HEK293T (cell line): ENCODE data around the gene BEST2.

Source experiments
- CTCF ChIA-PET: fragments of 350-600 bp; formaldehyde crosslinking; extraction: SDS; loops from one replicate; lab custom pipeline; 2021; ENCODE audit warnings: antibody characterized with exemption, inconsistent platforms; lab: Yijun Ruan, JAX
- POLR2A ChIA-PET: fragments of 350-600 bp; formaldehyde crosslinking; extraction: SDS; loops from one replicate; lab custom pipeline; 2020; ENCODE audit warnings: antibody characterized with exemption, inconsistent platforms; lab: Yijun Ruan, JAX
- DNase-seq: peaks from one replicate; pipeline ENCODE4 v3.0.0; 2012; ENCODE audit warnings: mixed read lengths; ENCODE audit errors: extremely low spot score
- ARNT ChIP-seq: fragments of 450-650 bp; IDR thresholded peaks from 2 replicates; pipeline ENCODE4 v1.6.1; 2017; ENCODE audit warnings: mild to moderate bottlenecking
- BHLHE40 ChIP-seq: fragments of 450-650 bp; IDR thresholded peaks from 2 replicates; pipeline ENCODE4 v1.6.1; 2016; ENCODE audit warnings: mild to moderate bottlenecking, moderate library complexity, borderline replicate concordance
- CTBP1 ChIP-seq: fragments of 450-650 bp; IDR thresholded peaks from 2 replicates; pipeline ENCODE4 v1.6.1; 2016; ENCODE audit warnings: borderline replicate concordance
- ELF4 ChIP-seq: fragments of 450-650 bp; IDR thresholded peaks from 2 replicates; pipeline ENCODE4 v1.6.1; 2017; ENCODE audit warnings: antibody characterized with exemption
- FOXA1 ChIP-seq: fragments of 450-650 bp; IDR thresholded peaks from 2 replicates; pipeline ENCODE4 v1.6.1; 2016; ENCODE audit warnings: mild to moderate bottlenecking
- FOXK2 ChIP-seq: fragments of 450-650 bp; IDR thresholded peaks from 2 replicates; pipeline ENCODE4 v1.6.1; 2016; ENCODE audit warnings: mild to moderate bottlenecking
- FOXM1 ChIP-seq: fragments of 450-650 bp; IDR thresholded peaks from 2 replicates; pipeline ENCODE4 v1.6.1; 2017; ENCODE audit warnings: mild to moderate bottlenecking, borderline replicate concordance
- HDGF ChIP-seq: fragments of 450-650 bp; IDR thresholded peaks from 2 replicates; pipeline ENCODE4 v1.6.1; 2017; ENCODE audit warnings: antibody characterized with exemption, borderline replicate concordance
- L3MBTL2 ChIP-seq: fragments of 450-650 bp; conservative IDR thresholded peaks from 2 replicates; pipeline ENCODE4 v1.6.1; 2016; ENCODE audit warnings: mild to moderate bottlenecking
- LEF1 ChIP-seq: fragments of 450-650 bp; IDR thresholded peaks from 2 replicates; pipeline ENCODE4 v1.6.1; 2017; ENCODE audit warnings: mild to moderate bottlenecking, borderline replicate concordance
- NFRKB ChIP-seq: fragments of 450-650 bp; IDR thresholded peaks from 2 replicates; pipeline ENCODE4 v1.6.1; 2016; ENCODE audit warnings: mild to moderate bottlenecking, moderate library complexity
- SP1 ChIP-seq: fragments of 450-650 bp; IDR thresholded peaks from 2 replicates; pipeline ENCODE4 v1.6.1; 2017
- SUZ12 ChIP-seq: fragments of 450-650 bp; IDR thresholded peaks from 2 replicates; pipeline ENCODE4 v1.6.1; 2016; ENCODE audit warnings: mild to moderate bottlenecking
- TARDBP ChIP-seq: fragments of 450-650 bp; IDR thresholded peaks from 2 replicates; pipeline ENCODE4 v1.6.1; 2016
- ZNF384 ChIP-seq: fragments of 450-650 bp; IDR thresholded peaks from 2 replicates; pipeline ENCODE4 v1.6.1; 2016
- TF ChIP-seq, protein P1 (sequence below): fragments of 450-650 bp; IDR thresholded peaks from 2 replicates; pipeline ENCODE4 v1.6.1; 2016

BEST2 gene

DNA sequence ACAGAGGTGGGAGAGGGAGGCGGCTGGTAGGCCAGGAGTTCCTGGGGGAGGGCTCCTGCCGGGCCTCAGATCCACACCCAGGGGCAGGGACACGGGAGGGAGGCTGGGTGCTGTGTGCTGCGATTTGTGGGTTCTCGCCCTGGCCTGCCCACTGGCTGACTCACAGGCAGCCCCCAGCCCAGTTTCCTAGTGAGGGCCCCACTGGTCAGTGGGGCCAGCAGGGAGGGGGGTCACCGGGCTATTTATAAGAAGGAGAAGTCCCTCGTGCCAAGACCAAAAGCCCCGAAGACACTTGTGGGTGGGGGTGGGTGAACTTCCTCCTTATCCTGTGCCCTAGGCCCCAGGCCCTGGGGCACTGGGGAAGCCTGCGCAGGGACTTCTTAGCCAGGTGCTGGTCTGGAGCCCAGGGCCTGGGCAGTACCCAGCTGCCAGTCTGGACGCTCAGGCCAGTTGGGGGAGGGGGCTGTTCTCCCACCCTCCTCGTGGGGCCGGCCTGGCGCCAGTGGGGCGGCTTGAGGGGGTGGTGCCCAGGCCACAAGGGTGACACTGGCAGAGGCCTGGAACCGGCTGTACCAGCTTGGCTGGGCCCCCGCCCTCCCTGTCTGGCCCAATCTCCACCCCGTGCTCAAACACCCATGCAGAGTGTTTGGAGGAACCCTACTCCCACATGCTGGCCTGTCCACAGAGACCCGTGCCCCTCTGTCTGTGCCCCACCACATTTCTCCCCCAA lies 34.7 kb downstream of the BEST2 start:
- no peak for DNase-seq
- CTCF ChIA-PET: no interaction called here
- TF ChIP-seq NFRKB (no peak), FOXM1 (no peak), SP1 (no peak), FOXA1 (no peak), SUZ12 (no peak), HDGF (no peak), CTBP1 (no peak), ARNT (no peak), TARDBP (no peak), L3MBTL2 (no peak), ZNF384 (no peak), FOXK2 (no peak), BHLHE40 (no peak), ELF4 (no peak), LEF1 (no peak)
- TF ChIP-seq, protein P1, sequence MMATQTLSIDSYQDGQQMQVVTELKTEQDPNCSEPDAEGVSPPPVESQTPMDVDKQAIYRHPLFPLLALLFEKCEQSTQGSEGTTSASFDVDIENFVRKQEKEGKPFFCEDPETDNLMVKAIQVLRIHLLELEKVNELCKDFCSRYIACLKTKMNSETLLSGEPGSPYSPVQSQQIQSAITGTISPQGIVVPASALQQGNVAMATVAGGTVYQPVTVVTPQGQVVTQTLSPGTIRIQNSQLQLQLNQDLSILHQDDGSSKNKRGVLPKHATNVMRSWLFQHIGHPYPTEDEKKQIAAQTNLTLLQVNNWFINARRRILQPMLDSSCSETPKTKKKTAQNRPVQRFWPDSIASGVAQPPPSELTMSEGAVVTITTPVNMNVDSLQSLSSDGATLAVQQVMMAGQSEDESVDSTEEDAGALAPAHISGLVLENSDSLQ: no peak
- POLR2A ChIA-PET: no interaction called here

DNA sequence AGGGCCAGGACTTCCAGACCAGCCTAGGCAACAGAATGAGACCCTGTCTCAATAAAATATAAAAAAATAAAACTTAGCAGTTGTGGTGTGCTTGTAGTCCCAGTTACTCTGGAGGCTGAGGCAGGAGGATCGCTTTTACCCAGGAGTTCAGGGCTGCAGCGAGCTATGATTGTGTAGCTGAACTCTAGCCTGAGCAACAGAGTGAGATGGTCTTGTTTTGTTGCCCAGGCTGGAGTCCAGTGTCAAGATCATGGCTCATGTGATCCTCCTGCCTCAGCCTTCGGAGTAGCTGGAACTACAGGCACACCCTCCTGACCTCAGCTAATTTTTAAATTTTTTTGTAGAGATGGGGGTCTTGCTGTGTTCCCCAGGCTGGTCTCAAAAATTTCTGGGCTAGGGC lies 35.4 kb downstream of the BEST2 start:
- ChIA-PET CTCF (no interaction called here), POLR2A (no interaction called here)
- TF ChIP-seq NFRKB: no peak
- no peak for TF ChIP-seq LEF1
- TF ChIP-seq TARDBP: no peak
- no peak for TF ChIP-seq L3MBTL2
- TF ChIP-seq SP1: no peak
- TF ChIP-seq HDGF: no peak
- no peak for TF ChIP-seq ELF4
- no peak for TF ChIP-seq BHLHE40
- no peak for TF ChIP-seq ZNF384
- TF ChIP-seq SUZ12: no peak
- no peak for TF ChIP-seq FOXA1
- TF ChIP-seq, protein P1: no peak
- no peak for TF ChIP-seq CTBP1
- no peak for TF ChIP-seq ARNT
- no peak for DNase-seq

DNA sequence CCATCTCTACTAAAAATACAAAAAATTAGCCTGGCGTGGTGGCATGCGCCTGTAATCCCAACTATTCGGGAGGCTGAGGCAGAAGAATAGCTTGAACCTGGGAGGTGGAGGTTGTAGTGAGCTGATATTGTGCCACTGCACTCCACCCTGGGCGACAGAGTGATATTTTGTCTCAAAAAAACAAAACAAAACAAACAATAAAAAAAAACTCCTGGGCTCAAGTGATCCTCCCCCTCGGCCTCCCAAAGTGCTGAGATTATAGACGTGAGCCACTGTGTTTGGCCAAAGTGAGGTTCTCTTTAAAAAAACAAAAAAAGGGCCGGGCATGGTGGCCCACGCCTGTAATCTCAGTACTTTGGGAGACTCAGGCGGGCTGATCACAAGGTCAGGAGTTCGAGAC lies 35.9 kb downstream of the BEST2 start:
- TF ChIP-seq CTBP1: no peak
- POLR2A ChIA-PET: interaction anchor here (2.0 kb wide), 1 partner anchor 11 kb away, joined by 6 read pairs; no protein-coding TSS in a partner anchor
- CTCF ChIA-PET: interaction anchor here (0.7 kb wide), 1 partner anchor 9 kb away, joined by 5 read pairs; no protein-coding TSS in a partner anchor
- DNase-seq: no peak

DNA sequence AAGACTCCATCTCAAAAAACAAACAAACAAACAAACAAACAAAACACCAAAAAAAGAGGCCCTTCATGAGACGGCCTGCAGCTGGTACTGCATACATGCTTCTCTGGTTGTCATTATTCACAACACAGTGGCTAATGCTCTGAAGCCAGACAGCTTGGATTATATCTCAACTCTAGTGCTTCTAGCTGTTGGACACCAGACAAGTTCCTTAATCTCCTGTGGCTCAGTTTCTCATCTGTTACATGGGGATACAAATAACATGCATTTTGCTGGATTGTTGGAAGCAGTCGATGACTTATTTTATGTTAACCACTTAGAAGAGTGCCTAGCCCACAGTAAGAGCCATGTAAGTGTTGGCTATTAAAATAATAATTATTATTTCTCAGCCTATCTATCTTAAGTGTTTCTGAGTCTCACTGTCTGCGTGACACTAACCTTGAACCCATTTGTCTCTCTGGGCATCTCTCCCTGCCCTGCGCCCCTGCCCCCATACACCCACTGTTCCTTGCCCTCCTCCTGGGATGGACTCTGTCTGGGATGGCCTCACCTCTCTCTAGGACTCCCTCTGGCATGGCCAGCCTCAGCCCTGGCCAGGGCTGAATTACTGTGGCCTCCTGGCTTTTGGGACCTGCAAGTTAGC lies 36.6 kb downstream of the BEST2 start:
- ChIA-PET POLR2A (interaction anchor here (1.2 to 2.0 kb wide), 3 partner anchors 9 to 19 kb away, joined by 3 to 6 read pairs (median 4); partner anchors contain the start of gene RNASEH2A), CTCF (interaction anchor here (0.7 to 1.4 kb wide), 3 partner anchors 10 to 119 kb away, joined by 3 to 6 read pairs (median 5); no protein-coding TSS in a partner anchor)

DNA sequence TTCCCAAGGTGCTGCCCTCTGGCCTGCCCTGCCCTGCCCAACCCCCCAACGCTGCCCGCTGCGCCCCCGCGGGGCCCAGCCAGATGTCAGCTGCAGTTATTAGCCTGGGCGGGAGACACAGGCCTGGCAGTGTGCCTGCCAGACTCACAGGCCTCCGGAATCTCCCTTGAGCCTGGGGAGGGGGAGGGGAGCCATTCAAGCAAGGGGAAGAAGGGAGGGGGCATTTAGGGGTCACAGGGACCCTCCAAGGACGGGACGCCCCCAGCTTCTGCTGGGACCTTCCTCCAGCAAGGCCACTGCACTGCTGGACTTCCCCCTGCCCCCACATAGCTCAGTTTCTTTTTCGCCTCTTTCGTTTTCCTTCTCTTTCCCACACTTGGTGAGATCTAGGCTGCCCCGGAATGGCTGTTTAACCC lies 37.1 kb downstream of the BEST2 start:
- ChIA-PET POLR2A (interaction anchor here (1.2 to 2.0 kb wide), 3 partner anchors 10 to 18 kb away, joined by 3 to 6 read pairs (median 4); partner anchors contain the start of gene RNASEH2A), CTCF (interaction anchor here (0.7 to 1.4 kb wide), 2 partner anchors 11 to 119 kb away, joined by 3 to 6 read pairs; no protein-coding TSS in a partner anchor)
- no peak for DNase-seq
- no peak for TF ChIP-seq FOXK2
- TF ChIP-seq ZNF384: no peak
- no peak for TF ChIP-seq CTBP1
- no peak for TF ChIP-seq BHLHE40
- TF ChIP-seq FOXM1: no peak
- TF ChIP-seq L3MBTL2: no peak
- no peak for TF ChIP-seq NFRKB
- no peak for TF ChIP-seq TARDBP
- TF ChIP-seq SUZ12: no peak
- TF ChIP-seq SP1: no peak
- no peak for TF ChIP-seq FOXA1
- TF ChIP-seq LEF1: no peak
- no peak for TF ChIP-seq ELF4
- TF ChIP-seq ARNT: no peak
- TF ChIP-seq, protein P1: no peak
- no peak for TF ChIP-seq HDGF

More for the DNA sequence above, 36.6 kb downstream of the BEST2 start:
- DNase-seq: no peak
- no peak for TF ChIP-seq FOXK2
- TF ChIP-seq SUZ12: no peak
- no peak for TF ChIP-seq ARNT
- TF ChIP-seq CTBP1: no peak
- TF ChIP-seq TARDBP: no peak
